GM19035 (cell line): ENCODE results near the gene GALNT16.
"Not testable (repeated sequence)": the region's sequence is repeated elsewhere in the genome, so short reads cannot be mapped to it uniquely, and the experiment has no call there.

Source experiments
- ATAC-seq: cut with Tn5 transposase; IDR thresholded peaks from one replicate; pipeline ENCODE4 v1.9.1; 2021; ENCODE audit not compliant: unreplicated experiment

Gene GALNT16

GRCh38 chr14:69259527-69260189 lies at the start of gene GALNT16:
GALNT16 (plus strand) TSS chr14:69260158; CDS start chr14:69260291, 133 bp downstream.
- ATAC-seq, result no peak

- ATAC-seq, result no peak
Observed at GRCh38 chr14:69214393-69214792, 45.6 kb upstream of the GALNT16 start.

DNA sequence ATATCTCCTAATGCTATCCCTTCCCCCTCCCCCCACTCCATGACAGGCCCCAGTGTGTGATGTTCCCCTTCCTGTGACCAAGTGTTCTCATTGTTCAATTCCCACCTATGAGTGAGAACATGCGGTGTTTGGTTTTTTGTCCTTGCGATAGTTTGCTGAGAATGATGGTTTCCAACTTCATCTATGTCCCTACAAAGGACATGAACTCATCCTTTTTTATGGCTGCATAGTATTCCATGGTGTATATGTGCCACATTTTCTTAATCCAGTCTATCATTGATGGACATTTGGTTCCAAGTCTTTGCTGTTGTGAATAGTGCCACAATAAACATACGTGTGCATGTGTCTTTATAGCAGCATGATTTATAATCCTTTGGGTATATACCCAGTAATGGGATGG lies 42.3 kb upstream of the GALNT16 start:
- not testable (repeated sequence) for ATAC-seq

- ATAC-seq, result no peak
Observed at GRCh38 chr14:69224946-69225345, 35.0 kb upstream of the GALNT16 start.

- no peak for ATAC-seq
Observed at GRCh38 chr14:69226178-69226577, 33.8 kb upstream of the GALNT16 start.

GRCh38 chr14:69226736-69227135 lies 33.2 kb upstream of the GALNT16 start:
- ATAC-seq, result no peak

- no peak for ATAC-seq
Observed at GRCh38 chr14:69231486-69231885, 28.5 kb upstream of the GALNT16 start.

DNA sequence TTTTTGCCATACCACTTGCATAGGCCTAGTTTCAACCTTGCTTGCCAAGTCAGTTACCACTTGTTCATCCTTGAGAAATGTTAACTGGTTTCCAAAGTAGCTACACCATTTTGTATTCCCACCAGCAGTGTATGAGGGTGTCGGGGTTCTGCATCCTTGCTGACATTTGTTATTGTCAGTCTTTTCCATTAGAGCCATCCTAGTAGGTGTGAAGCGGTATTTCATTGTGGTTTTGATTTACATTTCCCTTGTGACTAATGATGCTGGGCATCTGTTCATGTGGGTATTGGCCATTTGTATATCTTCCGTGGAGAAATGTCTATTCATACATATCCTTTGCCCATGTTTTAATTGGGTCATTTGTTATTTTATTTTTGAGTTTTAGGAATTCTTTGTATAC lies 27.6 kb upstream of the GALNT16 start:
- no peak for ATAC-seq

DNA sequence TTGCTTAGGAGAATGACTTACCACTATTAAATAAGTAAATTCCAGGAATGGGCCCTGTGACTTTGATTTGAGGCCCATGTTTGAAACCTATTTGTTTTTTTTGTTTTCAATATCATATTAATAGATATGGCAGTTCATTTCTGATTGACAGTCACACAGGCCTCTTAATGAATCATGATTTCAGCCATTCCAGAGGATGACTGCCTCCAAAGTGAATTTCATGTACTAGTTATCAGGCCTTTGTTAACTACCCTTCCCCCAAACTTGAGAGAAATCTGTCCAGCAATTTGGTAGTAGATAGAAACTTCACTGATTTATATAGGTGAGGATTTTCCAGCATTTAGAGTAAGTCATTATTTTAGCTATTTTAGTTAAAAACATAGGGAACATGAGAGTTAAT lies 25.9 kb upstream of the GALNT16 start:
- ATAC-seq, result no peak

DNA sequence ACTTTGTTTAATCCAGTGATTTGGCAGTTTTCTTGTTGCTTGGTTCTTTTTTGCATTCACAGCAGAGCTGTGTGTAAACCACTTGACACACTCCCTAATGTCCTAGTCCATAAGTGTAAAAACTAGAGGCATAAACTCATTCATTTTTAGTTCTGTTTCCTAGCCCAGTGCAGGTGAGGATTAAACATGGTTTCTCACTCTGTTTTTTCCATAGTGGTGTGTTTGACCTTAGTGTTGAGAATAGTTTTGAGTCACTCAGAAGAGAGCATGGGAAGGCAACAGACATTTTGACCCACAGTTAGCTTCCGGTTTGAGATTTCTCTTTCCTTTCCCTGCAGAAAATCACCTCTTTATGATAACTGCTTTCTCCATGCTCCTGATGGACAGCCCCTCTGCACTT lies 24.2 kb upstream of the GALNT16 start:
- no peak for ATAC-seq

DNA sequence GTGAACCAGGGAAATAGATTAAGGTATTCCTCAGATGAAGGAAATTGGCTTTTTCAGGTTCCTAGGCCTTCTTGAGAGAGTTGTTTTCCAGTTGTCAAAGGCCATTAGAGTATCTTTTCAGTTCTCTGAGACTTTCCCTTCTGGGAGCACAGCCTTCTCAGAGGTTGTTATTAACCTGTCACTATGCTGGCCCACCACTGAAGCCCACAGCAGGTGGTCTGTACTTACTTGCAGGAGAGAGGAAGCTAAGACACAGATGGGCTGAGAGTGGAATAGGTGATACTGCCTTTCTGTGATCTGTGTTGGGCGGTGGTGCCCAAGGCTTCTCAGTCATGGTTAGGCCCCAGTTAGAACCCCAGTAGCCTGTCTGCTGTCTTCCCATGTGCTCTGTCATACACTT lies 22.8 kb upstream of the GALNT16 start:
- no peak for ATAC-seq

- ATAC-seq, result no peak
Observed at GRCh38 chr14:69237584-69237983, 22.4 kb upstream of the GALNT16 start.

- no peak for ATAC-seq
Observed at GRCh38 chr14:69238883-69239282, 21.1 kb upstream of the GALNT16 start.

GRCh38 chr14:69240527-69241173 lies 19.3 kb upstream of the GALNT16 start:
- no peak for ATAC-seq

- no peak for ATAC-seq
Observed at GRCh38 chr14:69241577-69241976, 18.4 kb upstream of the GALNT16 start.

DNA sequence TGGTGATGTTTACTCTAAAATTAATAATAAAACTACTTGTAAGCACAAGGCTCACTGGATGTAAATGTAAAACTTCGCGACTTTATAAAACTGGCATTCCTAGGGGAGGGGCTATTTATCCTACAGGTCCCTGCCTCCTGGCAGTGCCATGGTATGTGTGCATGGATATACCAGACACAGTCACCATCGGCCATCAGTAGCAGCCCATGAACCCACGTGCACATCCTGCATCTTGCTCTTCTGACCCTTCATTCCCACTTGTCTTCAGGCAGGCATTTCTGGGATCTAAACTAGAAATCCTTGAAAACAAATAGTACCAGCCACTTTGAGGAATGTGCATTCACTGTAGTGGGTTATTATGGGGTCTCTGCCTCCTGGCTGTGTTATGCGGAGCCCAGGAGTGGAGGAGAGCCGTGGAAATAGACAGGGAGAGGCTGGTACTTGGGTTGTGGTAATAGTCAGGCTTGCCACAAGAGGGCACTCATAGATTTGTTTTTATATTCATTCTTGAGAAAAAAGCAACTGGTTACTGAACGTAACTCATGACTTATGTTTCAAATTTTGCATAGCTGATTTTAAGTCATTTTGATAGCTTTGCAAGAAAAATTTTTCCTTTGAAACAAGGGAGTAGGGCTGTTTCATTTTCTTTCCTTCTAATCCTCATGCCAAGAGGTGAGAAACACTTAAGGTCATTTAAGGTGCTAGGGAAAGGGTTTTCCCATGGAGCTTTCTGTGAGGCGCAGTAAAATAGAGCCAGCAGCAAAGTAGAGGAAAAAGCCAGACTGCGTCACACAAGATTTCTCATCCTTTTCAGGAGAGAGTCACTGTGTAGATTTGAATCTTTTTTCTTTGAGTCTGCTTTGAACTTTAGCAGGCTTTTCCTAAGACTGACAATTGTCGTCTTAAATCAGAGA lies 17.4 kb upstream of the GALNT16 start:
- ATAC-seq, result no peak

- ATAC-seq, result no peak
Observed at GRCh38 chr14:69244946-69245345, 15.0 kb upstream of the GALNT16 start.

DNA sequence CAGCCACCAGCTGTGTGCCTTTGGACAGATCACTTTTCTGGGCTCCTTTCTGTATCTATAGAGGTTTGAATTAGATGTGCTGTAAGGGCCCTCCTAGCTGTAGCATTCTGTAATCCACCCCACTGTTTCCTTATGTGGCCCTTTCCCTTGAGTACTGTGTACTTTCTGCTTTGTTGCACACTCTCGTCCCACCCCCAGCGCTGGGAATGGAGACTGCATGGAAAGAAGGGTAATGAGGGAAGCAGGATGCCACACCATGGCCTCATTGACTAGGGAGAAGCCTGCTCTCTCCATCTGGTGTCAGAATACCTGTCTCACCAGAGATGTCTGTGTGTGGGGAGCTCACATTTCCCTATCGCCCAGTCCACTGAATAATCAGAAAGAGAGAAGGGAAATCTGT lies 13.6 kb upstream of the GALNT16 start:
- no peak for ATAC-seq

DNA sequence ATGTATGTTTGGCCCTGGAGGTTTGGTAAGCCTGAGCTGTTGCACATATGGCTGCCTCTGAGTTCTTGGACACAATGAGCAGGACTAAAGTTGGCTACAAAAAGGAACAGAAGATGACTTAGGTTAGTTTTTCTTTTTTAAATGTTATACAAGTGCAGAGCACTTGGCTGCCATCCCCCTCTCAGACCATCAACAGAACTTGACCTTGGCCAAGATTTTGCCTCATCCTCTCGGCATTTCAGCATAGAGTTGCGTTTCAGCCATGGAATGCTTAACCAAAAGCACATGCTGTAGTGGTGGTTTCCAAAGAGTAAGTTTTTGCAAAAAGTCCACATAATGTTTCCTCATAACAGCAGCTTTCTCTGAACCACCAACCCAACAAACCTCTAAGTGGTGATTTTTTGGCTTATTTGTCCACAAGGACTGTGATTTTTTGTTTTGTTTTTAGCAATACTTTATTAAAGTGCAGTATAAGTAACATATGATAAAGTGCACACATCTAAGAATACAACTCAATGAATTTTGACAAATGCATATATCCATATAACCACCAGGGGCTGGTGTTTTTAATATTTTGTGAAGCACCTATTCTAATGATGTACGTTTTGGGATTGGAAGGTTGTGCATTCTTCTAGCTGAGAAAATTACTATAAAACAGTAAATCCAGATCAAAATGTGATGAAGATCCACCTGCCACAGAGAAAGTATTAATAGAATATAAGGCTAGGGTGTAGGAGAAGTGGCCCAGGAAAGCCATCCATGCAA lies 12.1 kb upstream of the GALNT16 start:
- no peak for ATAC-seq

- ATAC-seq, result no peak
Observed at GRCh38 chr14:69249603-69250002, 10.4 kb upstream of the GALNT16 start.

DNA sequence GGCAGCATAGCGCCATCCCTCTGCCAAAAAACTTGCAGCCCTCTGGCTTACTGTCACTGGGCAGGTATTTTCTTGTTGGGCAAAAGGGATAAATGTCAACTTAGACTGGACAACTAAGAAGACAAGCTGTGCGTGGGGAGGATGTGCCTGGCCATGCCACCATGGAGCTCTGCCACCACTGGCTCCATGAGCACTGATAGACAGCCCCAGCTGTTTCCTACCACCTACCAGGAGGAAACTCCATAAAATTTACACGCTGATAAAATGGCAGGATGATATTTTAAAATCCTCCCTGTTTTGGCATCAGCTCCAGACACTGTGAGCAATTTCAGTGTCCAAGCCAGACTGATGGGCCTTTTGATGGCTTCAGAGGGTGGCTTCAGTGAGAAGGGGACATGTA lies 7.1 kb upstream of the GALNT16 start:
- ATAC-seq, result no peak
